Measurements from ENCODE around the gene CNGB1.

Gene CNGB1

GRCh38 chr16:57867000-57867561 lies 103.8 kb downstream of the CNGB1 start:
- TF ChIP-seq CTCF (IDR thresholded peaks at IDR 0.05; ENCODE audit: insufficient read depth, missing control alignments) = no peak
- FAIRE-seq (no peak), DNase-seq (ENCODE audit: insufficient read length, low spot score) (no peak)

GRCh38 chr16:57866529-57866918 lies 104.4 kb downstream of the CNGB1 start:
- FAIRE-seq (no peak), DNase-seq (ENCODE audit: insufficient read length, low spot score) (no peak)
- TF ChIP-seq CTCF (IDR thresholded peaks at IDR 0.05; ENCODE audit: insufficient read depth, missing control alignments) = no peak

GRCh38 chr16:57865746-57866528 lies 105.0 kb downstream of the CNGB1 start:
- no peak for DNase-seq (ENCODE audit: insufficient read length, low spot score)
- no peak for FAIRE-seq
- no peak for TF ChIP-seq CTCF (IDR thresholded peaks at IDR 0.05; ENCODE audit: insufficient read depth, missing control alignments)

GRCh38 chr16:57863434-57864160 lies 107.3 kb downstream of the CNGB1 start:
- FAIRE-seq (no peak), DNase-seq (ENCODE audit: insufficient read length, low spot score) (no peak)
- TF ChIP-seq CTCF (IDR thresholded peaks at IDR 0.05; ENCODE audit: insufficient read depth, missing control alignments) = peak; percentile 71

GRCh38 chr16:57862698-57863433 lies 108.1 kb downstream of the CNGB1 start:
- DNase-seq (ENCODE audit: insufficient read length, low spot score) (no peak), FAIRE-seq (no peak)
- TF ChIP-seq CTCF (IDR thresholded peaks at IDR 0.05; ENCODE audit: insufficient read depth, missing control alignments) = no peak

GRCh38 chr16:57859331-57859730 lies 111.6 kb downstream of the CNGB1 start:
- no peak for FAIRE-seq
- TF ChIP-seq CTCF (IDR thresholded peaks at IDR 0.05; ENCODE audit: insufficient read depth, missing control alignments) = peak; percentile 6
- DNase-seq (ENCODE audit: insufficient read length, low spot score) = no peak

Data from D721Med (cell line).